Chondrocyte (in vitro differentiated cells): ENCODE measurements around the gene DCUN1D3. TPM values are rescaled to one million over a fixed set of nuclear protein-coding genes. Genes with fewer than 3 reads are reported as not detected.

Experiments used
- DNase-seq: peaks from one replicate; pipeline ENCODE4 v3.0.0; 2021; ENCODE audit warnings: mixed read lengths, low spot score
- H3K27ac Mint-ChIP-seq: one replicate; pipeline ENCODE4 v1.8.0; 2021; ENCODE audit warnings: mild to moderate bottlenecking, moderate library complexity, mixed read lengths; ENCODE audit not compliant: unreplicated experiment
- H3K27me3 Mint-ChIP-seq: 2 replicates; pipeline ENCODE4 v1.8.0; 2021; ENCODE audit warnings: low read depth, mixed read lengths
- H3K36me3 Mint-ChIP-seq: 2 replicates; pipeline ENCODE4 v1.8.0; 2021; ENCODE audit warnings: low read depth, mixed read lengths
- H3K4me1 Mint-ChIP-seq: 2 replicates; pipeline ENCODE4 v1.8.0; 2021; ENCODE audit warnings: low read depth, mild to moderate bottlenecking, mixed read lengths
- H3K4me3 Mint-ChIP-seq: one replicate; pipeline ENCODE4 v1.8.0; 2021; ENCODE audit warnings: mild to moderate bottlenecking, moderate library complexity, mixed read lengths; ENCODE audit not compliant: unreplicated experiment
- H3K9me3 Mint-ChIP-seq: 2 replicates; pipeline ENCODE4 v1.8.0; 2021; ENCODE audit warnings: low read depth, mixed read lengths
- total RNA-seq: library from RNA; stranded (reverse); gene quantifications from 3 replicates; pipeline ENCODE4 v1.2.1, GENCODE V29; 2021
- TF ChIP-seq, protein P1 (sequence below): fragments of 200-600 bp; sonication (generic); IDR thresholded peaks from 2 replicates; pipeline ENCODE4 v1.5.0; 2021; ENCODE audit warnings: antibody characterized with exemption, mild to moderate bottlenecking, moderate library complexity

Gene DCUN1D3
- total RNA-seq, 1 donor from 2014 or later, result 44.4 TPM

DNA sequence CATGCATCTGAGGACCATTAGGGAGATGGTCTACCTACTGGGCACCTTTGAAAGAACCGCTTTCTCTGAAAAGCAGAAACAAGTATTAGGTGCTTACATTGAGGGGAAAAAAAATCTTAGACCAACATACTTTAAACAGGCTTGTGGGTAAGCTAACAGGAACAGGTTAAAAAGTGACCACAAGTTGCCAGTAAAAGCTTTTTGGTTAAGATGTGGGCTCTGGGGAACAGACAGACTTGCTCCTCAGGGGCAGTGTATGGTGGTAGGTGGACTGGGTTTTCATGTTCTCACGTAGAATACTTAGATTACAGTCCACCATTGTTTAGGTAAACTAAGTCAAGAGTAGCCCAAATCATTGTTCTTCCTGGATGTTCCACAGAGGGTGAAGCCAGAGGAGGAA lies 52.6 kb downstream of the DCUN1D3 start:
- Mint-ChIP-seq H3K4me3 (no peak overlapping the region), H3K27ac (no peak overlapping the region), H3K27me3 (no peaks in the 10 kb centered on the region), H3K4me1 (peaks cover 31% of the 10 kb centered on the region), H3K36me3 (peaks cover 9% of the 10 kb centered on the region), H3K9me3 (no peaks in the 10 kb centered on the region)
- TF ChIP-seq, protein P1, sequence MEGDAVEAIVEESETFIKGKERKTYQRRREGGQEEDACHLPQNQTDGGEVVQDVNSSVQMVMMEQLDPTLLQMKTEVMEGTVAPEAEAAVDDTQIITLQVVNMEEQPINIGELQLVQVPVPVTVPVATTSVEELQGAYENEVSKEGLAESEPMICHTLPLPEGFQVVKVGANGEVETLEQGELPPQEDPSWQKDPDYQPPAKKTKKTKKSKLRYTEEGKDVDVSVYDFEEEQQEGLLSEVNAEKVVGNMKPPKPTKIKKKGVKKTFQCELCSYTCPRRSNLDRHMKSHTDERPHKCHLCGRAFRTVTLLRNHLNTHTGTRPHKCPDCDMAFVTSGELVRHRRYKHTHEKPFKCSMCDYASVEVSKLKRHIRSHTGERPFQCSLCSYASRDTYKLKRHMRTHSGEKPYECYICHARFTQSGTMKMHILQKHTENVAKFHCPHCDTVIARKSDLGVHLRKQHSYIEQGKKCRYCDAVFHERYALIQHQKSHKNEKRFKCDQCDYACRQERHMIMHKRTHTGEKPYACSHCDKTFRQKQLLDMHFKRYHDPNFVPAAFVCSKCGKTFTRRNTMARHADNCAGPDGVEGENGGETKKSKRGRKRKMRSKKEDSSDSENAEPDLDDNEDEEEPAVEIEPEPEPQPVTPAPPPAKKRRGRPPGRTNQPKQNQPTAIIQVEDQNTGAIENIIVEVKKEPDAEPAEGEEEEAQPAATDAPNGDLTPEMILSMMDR, result no peak
- no peak for DNase-seq

DNA sequence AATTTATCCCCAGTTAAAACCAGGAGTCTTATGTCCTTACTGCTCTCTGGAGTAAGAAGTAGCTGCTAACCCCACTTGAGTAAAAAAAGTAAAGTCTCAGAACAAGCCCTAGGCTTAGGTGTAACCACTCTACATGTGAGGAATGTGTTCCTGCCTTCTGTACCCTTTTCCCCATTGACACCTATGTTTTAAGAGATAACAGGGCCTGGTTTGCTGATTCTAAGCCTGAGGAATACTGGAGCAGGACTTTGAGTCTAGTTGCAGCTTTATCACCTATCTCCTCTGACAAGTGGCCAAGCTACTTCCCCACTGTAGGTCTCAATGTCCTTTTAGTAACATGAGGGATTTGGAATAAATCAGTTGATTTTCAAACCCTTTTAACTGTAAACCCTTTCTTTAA lies 53.6 kb downstream of the DCUN1D3 start:
- H3K4me3 Mint-ChIP-seq, result no peak overlapping the region
- no peak for DNase-seq
- TF ChIP-seq, protein P1, result no peak
- no peak overlapping the region for H3K27ac Mint-ChIP-seq
- peaks cover 9% of the 10 kb centered on the region for H3K36me3 Mint-ChIP-seq
- H3K9me3 Mint-ChIP-seq, result no peaks in the 10 kb centered on the region
- peaks cover 21% of the 10 kb centered on the region for H3K4me1 Mint-ChIP-seq
- H3K27me3 Mint-ChIP-seq, result no peaks in the 10 kb centered on the region

DNA sequence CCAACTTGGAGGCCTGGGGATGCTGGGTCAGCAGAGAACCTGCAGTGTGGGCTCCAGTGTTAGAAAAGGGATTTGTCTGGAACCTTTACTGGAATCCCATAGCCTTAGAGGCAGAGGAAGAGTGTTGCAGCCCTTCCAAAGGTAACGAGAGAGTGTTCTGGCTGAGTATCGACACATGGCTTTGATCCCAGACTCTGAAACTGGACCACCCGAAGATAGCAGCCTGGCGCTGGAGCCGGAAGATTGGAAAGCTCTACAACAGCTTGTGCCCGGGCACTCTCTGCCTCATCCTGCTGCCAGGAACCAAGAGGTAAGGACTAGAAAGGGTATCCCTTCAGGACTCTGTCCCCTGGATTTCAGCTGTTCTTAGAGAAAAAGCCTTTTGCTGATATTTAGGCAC lies 54.1 kb downstream of the DCUN1D3 start:
- DNase-seq, result no peak
- no peak overlapping the region for H3K4me3 Mint-ChIP-seq
- H3K27ac Mint-ChIP-seq, result no peak overlapping the region
- peaks cover 9% of the 10 kb centered on the region for H3K36me3 Mint-ChIP-seq
- no peaks in the 10 kb centered on the region for H3K27me3 Mint-ChIP-seq
- TF ChIP-seq, protein P1, result no peak
- peaks cover 16% of the 10 kb centered on the region for H3K4me1 Mint-ChIP-seq
- H3K9me3 Mint-ChIP-seq, result no peaks in the 10 kb centered on the region

DNA sequence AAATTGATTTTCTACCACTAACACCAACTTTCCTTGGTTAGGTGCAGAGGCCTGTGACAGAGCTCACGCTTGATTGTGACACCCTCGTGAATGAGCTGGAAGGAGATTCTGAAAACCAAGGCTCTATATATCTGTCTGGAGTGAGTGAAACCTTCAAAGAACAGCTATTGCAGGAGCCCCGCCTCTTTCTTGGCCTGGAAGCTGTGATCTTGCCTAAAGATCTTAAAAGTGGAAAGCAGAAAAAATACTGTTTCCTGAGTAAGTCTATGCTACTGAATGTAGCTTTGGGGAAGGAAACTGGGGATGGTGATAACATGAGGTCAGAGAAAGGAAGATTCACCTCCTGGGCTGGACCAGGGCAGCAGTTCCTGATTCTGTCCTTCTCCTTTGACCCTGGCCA lies 55.6 kb downstream of the DCUN1D3 start:
- H3K4me1 Mint-ChIP-seq, result peaks cover 1% of the 10 kb centered on the region
- H3K4me3 Mint-ChIP-seq, result no peak overlapping the region
- H3K36me3 Mint-ChIP-seq, result peaks cover 13% of the 10 kb centered on the region

DNA sequence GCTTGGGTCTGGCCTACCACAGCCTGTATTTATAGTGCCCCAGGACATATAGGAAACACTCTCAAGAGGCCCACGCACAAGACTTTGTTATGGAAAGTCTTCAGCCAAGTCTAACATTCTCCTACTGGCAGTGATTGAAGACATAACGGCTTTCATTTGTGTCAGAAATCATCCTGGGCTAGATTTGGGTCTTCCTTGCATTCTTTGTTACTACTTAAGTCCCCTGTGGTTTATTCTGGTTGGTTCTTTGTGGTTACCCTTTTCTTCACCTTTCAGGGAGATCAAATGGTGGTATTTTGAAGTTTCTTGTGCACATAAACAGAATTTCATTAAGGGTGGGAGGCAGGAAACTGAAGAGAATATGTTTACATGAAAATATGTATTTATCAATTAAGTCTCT lies 56.1 kb downstream of the DCUN1D3 start:
- no peak for DNase-seq
- H3K4me1 Mint-ChIP-seq, result no peaks in the 10 kb centered on the region
- H3K27me3 Mint-ChIP-seq, result no peaks in the 10 kb centered on the region
- TF ChIP-seq, protein P1, result no peak
- peaks cover 13% of the 10 kb centered on the region for H3K36me3 Mint-ChIP-seq
- H3K9me3 Mint-ChIP-seq, result no peaks in the 10 kb centered on the region
- no peak overlapping the region for H3K4me3 Mint-ChIP-seq
- H3K27ac Mint-ChIP-seq, result no peak overlapping the region

More for the DNA sequence above, 55.6 kb downstream of the DCUN1D3 start:
- H3K27me3 Mint-ChIP-seq, result no peaks in the 10 kb centered on the region
- DNase-seq, result no peak
- H3K27ac Mint-ChIP-seq, result no peak overlapping the region
- TF ChIP-seq, protein P1, result no peak
- H3K9me3 Mint-ChIP-seq, result no peaks in the 10 kb centered on the region
